ENCODE results near the gene KATNA1. TPM values are rescaled to one million over a fixed set of nuclear protein-coding genes. Genes with fewer than 3 reads are reported as not detected.

KATNA1 gene
- polyA plus RNA-seq, 1 experiment, result 15.6 TPM

GRCh38 chr6:149614337-149614736 lies 34.2 kb downstream of the KATNA1 start:
- Histone ChIP-seq H3K36me3 (ENCODE audit: control insufficient read depth, insufficient read depth, low read length) (peaks cover 2% of the 10 kb centered on the region; the same call in 1 of the 2 replicates), H3K27me3 (ENCODE audit: control insufficient read depth, insufficient read depth, low read length) (no peaks in the 10 kb centered on the region), H3K4me3 (ENCODE audit: low read depth, low read length) (no peak overlapping the region)
- ChIA-PET POLR2A (no interaction called here), CTCF (no interaction called here)
- DNase-seq (ENCODE audit: low read depth), result no peak
- TF ChIP-seq CTCF (IDR thresholded peaks at IDR 0.05; ENCODE audit: insufficient read depth, low read depth, low read length), result no peak

- no peak for DNase-seq (ENCODE audit: low read depth)
- Histone ChIP-seq H3K27me3 (ENCODE audit: control insufficient read depth, insufficient read depth, low read length) (no peaks in the 10 kb centered on the region), H3K36me3 (ENCODE audit: control insufficient read depth, insufficient read depth, low read length) (peaks cover 3% of the 10 kb centered on the region; the same call in 1 of the 2 replicates), H3K4me3 (ENCODE audit: low read depth, low read length) (no peak overlapping the region)
- ChIA-PET POLR2A (interaction anchor here (0.7 kb wide), 1 partner anchor 29 kb away, joined by 3 read pairs; no protein-coding TSS in a partner anchor), CTCF (interaction anchor here (0.9 kb wide), 1 partner anchor 21 kb away, joined by 3 read pairs; no protein-coding TSS in a partner anchor)
- no peak for TF ChIP-seq CTCF (IDR thresholded peaks at IDR 0.05; ENCODE audit: insufficient read depth, low read depth, low read length)
These were observed 40.0 kb downstream of the KATNA1 start for GRCh38 chr6:149608381-149608982.

DNA sequence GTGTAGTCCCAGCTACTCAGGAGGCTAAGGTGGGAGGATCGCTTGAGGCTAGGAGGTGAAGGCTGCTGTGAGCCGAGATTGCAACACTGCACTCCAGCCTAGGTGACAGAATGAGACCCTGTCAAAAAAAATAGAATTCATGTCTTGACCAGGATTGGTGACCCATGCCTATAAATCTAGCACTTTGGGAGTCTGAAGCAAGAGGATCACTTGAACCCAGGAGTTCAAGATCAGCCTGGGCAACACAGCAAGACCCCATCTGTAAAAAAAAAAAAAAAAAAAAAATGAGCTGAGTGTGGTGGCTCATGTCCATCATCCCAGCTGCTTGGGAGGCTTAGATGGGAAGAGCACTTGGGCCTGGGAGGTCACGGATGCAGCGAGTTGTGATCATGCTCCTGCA lies 48.0 kb downstream of the KATNA1 start:
- no peak for TF ChIP-seq CTCF (IDR thresholded peaks at IDR 0.05; ENCODE audit: insufficient read depth, low read depth, low read length)
- CTCF ChIA-PET, result interaction anchor here (0.8 kb wide), 1 partner anchor 14 kb away, joined by 3 read pairs; no protein-coding TSS in a partner anchor

GRCh38 chr6:149593408-149593807 lies 55.1 kb downstream of the KATNA1 start:
- DNase-seq (ENCODE audit: low read depth), result no peak
- Histone ChIP-seq H3K36me3 (ENCODE audit: control insufficient read depth, insufficient read depth, low read length) (peaks cover 3% of the 10 kb centered on the region; the same call in 1 of the 2 replicates), H3K27me3 (ENCODE audit: control insufficient read depth, insufficient read depth, low read length) (no peaks in the 10 kb centered on the region), H3K4me3 (ENCODE audit: low read depth, low read length) (no peak overlapping the region)
- no peak for TF ChIP-seq CTCF (IDR thresholded peaks at IDR 0.05; ENCODE audit: insufficient read depth, low read depth, low read length)
- ChIA-PET CTCF (no interaction called here), POLR2A (interaction anchor here (0.6 kb wide), 1 partner anchor 11 kb away, joined by 3 read pairs; no protein-coding TSS in a partner anchor)

More for the DNA sequence above, 48.0 kb downstream of the KATNA1 start:
- Histone ChIP-seq H3K36me3 (ENCODE audit: control insufficient read depth, insufficient read depth, low read length) (peaks cover 5% of the 10 kb centered on the region; the same call in 1 of the 2 replicates), H3K27me3 (ENCODE audit: control insufficient read depth, insufficient read depth, low read length) (no peaks in the 10 kb centered on the region), H3K4me3 (ENCODE audit: low read depth, low read length) (no peak overlapping the region)
- DNase-seq (ENCODE audit: low read depth), result no peak
- POLR2A ChIA-PET, result no interaction called here

GRCh38 chr6:149592983-149593382 lies 55.5 kb downstream of the KATNA1 start:
- TF ChIP-seq CTCF (IDR thresholded peaks at IDR 0.05; ENCODE audit: insufficient read depth, low read depth, low read length), result no peak
- ChIA-PET CTCF (no interaction called here), POLR2A (interaction anchor here (0.6 kb wide), 1 partner anchor 11 kb away, joined by 3 read pairs; no protein-coding TSS in a partner anchor)
- Histone ChIP-seq H3K27me3 (ENCODE audit: control insufficient read depth, insufficient read depth, low read length) (no peaks in the 10 kb centered on the region), H3K4me3 (ENCODE audit: low read depth, low read length) (no peak overlapping the region), H3K36me3 (ENCODE audit: control insufficient read depth, insufficient read depth, low read length) (peaks cover 3% of the 10 kb centered on the region; the same call in 1 of the 2 replicates)
- no peak for DNase-seq (ENCODE audit: low read depth)

Measured in BJ (cell line).